K562 (cell line): ENCODE data around the gene STK11. TPM values are rescaled to one million over a fixed set of nuclear protein-coding genes. Genes with fewer than 3 reads are reported as not detected.
A peak's percentile ranks its signal among the peaks of the same experiment; 100 is the strongest.

Experiments
- CAMTA2 ChIP-seq: fragments of 250-450 bp; sonication (Bioruptor Pico); conservative IDR thresholded peaks from 2 replicates; pipeline ENCODE4 v1.5.1; 2022
- CEBPB ChIP-seq: fragments of 450-650 bp; IDR thresholded peaks from 2 replicates; pipeline ENCODE4 v1.6.1; 2016; ENCODE audit warnings: missing genetic modification characterization, missing compliant biosample characterization
- CHD4 ChIP-seq: fragments of 200-600 bp; sonication (generic); IDR thresholded peaks from 3 replicates; pipeline ENCODE4 v1.6.1; 2012; ENCODE audit warnings: low read depth, mild to moderate bottlenecking, mixed read lengths, low read length, inconsistent platforms; ENCODE audit not compliant: insufficient read depth, insufficient replicate concordance, poor library complexity, severe bottlenecking
- CREB5 ChIP-seq: fragments of 250-450 bp; sonication (Bioruptor Pico); IDR thresholded peaks from 2 replicates; pipeline ENCODE4 v1.5.0; 2020; ENCODE audit warnings: mild to moderate bottlenecking
- CREBBP ChIP-seq: IDR thresholded peaks from one replicate; pipeline ENCODE4 v1.6.1; 2012; ENCODE audit warnings: low read depth, mild to moderate bottlenecking, control low read depth, inconsistent platforms, low read length
- FOXA1 ChIP-seq: fragments of 450-650 bp; IDR thresholded peaks from 2 replicates; pipeline ENCODE4 v1.6.1; 2016; ENCODE audit warnings: mild to moderate bottlenecking, borderline replicate concordance
- GTF3C2 ChIP-seq: IDR thresholded peaks from 3 replicates; pipeline ENCODE4 v1.6.1; 2011; ENCODE audit warnings: borderline replicate concordance, mild to moderate bottlenecking, moderate library complexity; ENCODE audit not compliant: insufficient read length; ENCODE audit errors: extremely low read depth
- HLTF ChIP-seq: fragments of 450-650 bp; IDR thresholded peaks from 2 replicates; pipeline ENCODE4 v1.6.1; 2016
- MAZ ChIP-seq, 2 experiments: fragments of 450-650 bp in 1 of 2; sonication (generic) in 1 of 2; formaldehyde crosslinking; IDR thresholded peaks in 1 of 2; conservative IDR thresholded peaks in 1 of 2; 2 replicates each; pipeline versions ENCODE4 v1.4.0 to v1.5.0; 2020; ENCODE audit warnings: mild to moderate bottlenecking in 1 of 2, missing genetic modification reagents in 1 of 2
- MCM3 ChIP-seq: fragments of 450-650 bp; IDR thresholded peaks from 2 replicates; pipeline ENCODE4 v1.6.1; 2016
- PRPF4 ChIP-seq: fragments of 200-400 bp; formaldehyde crosslinking; IDR thresholded peaks from one replicate; pipeline ENCODE4 v1.6.1; 2017; ENCODE audit warnings: low read length, low read depth, mild to moderate bottlenecking; ENCODE audit not compliant: insufficient read depth, poor library complexity, severe bottlenecking
- SIRT6 ChIP-seq: IDR thresholded peaks from one replicate; pipeline ENCODE4 v1.6.1; 2012; ENCODE audit warnings: low read depth, mild to moderate bottlenecking, control low read depth, inconsistent platforms, low read length, moderate library complexity
- STAT5B ChIP-seq: fragments of 250-450 bp; sonication (Bioruptor Pico); IDR thresholded peaks from 2 replicates; pipeline ENCODE4 v1.8.0; 2021; ENCODE audit warnings: mild to moderate bottlenecking, inconsistent platforms
- TAF9B ChIP-seq: fragments of 450-650 bp; IDR thresholded peaks from 2 replicates; pipeline ENCODE4 v1.6.1; 2018; ENCODE audit warnings: mild to moderate bottlenecking; ENCODE audit not compliant: partially characterized antibody
- TARDBP ChIP-seq: fragments of 450-650 bp; IDR thresholded peaks from 2 replicates; pipeline ENCODE4 v1.6.1; 2016
- ZBTB8A ChIP-seq: fragments of 450-650 bp; IDR thresholded peaks from 2 replicates; pipeline ENCODE4 v1.6.1; 2018; ENCODE audit warnings: mild to moderate bottlenecking, moderate library complexity; ENCODE audit not compliant: partially characterized antibody
- ZEB2 ChIP-seq: fragments of 450-650 bp; IDR thresholded peaks from 2 replicates; pipeline ENCODE4 v1.6.1; 2016
- ZFP30 ChIP-seq: fragments of 250-450 bp; sonication (Bioruptor Pico); IDR thresholded peaks from 2 replicates; pipeline ENCODE4 v1.8.0; 2022; ENCODE audit warnings: moderate library complexity, mild to moderate bottlenecking, inconsistent platforms, borderline replicate concordance
- ZNF431 ChIP-seq: sonication (generic); formaldehyde crosslinking; IDR thresholded peaks from 2 replicates; pipeline ENCODE4 v1.8.0; 2022; ENCODE audit warnings: mild to moderate bottlenecking, missing genetic modification reagents
- polyA plus RNA-seq, 8 experiments: library from polyadenylated mRNA; depleted of rRNA in 4 of 8; stranded (reverse) in 5 of 8; unstranded in 3 of 8; fragments of >200 nt; fragmentation: Nextera tagmentation in 2 of 8; fragmentation: Illumina TruSeq in 1 of 8; extraction: Ambion mirVana in 2 of 8; extraction: Trizol in 1 of 8; gene quantifications; 2 replicates each; pipeline versions ENCODE4 v1.2.1 to v1.2.3, GENCODE V29; 2011 to 2014; ENCODE audit warnings: inconsistent platforms in 1 of 8, missing spikeins in 1 of 8
- total RNA-seq, 7 experiments: library from RNA; depleted of rRNA in 6 of 7; stranded (reverse); fragments of >200 nt in 6 of 7; fragmentation: Illumina TruSeq in 2 of 7; extraction: Trizol in 2 of 7; gene quantifications; 2 replicates each; pipeline versions ENCODE4 v1.2.1 to v1.2.3, GENCODE V29; 2011 to 2021; ENCODE audit warnings: low replicate concordance in 1 of 7
- TF ChIP-seq, protein P1 (sequence below), 2 experiments: IDR thresholded peaks; 2 replicates each; pipeline ENCODE4 v1.6.1; 2012; ENCODE audit warnings: improper control_type of control experiment in 2 of 2, low read depth in 2 of 2, low read length in 2 of 2, borderline replicate concordance in 1 of 2
- TF ChIP-seq, protein P2 (sequence below): fragments of 450-650 bp; formaldehyde crosslinking; IDR thresholded peaks from 2 replicates; pipeline ENCODE4 v1.4.0; 2022; ENCODE audit warnings: mild to moderate bottlenecking, moderate library complexity

STK11 gene
- total and polyA plus RNA-seq, 9 of the 15 experiments (the other 6 are each of a cell fraction or from before 2014, with no cell fraction given): 0.15 to 96.5 (median 31.7) TPM

- no peak for TF ChIP-seq CHD4
- TF ChIP-seq ZEB2: no peak
- TF ChIP-seq STAT5B (CRISPR knock-in tag): no peak
- no peak for TF ChIP-seq CEBPB (tag)
- TF ChIP-seq CAMTA2 (CRISPR knock-in tag): no peak
- no peak for TF ChIP-seq PRPF4
- TF ChIP-seq GTF3C2: no peak
- TF ChIP-seq ZFP30 (CRISPR knock-in tag): no peak
- TF ChIP-seq ZNF431 (CRISPR knock-in tag): 0 out of 2 replicates have a peak, but pooled peaks have one; percentile 27
- TF ChIP-seq CREBBP: no peak
- TF ChIP-seq FOXA1: no peak
- TF ChIP-seq HLTF: no peak
- TF ChIP-seq TAF9B: no peak
- no peak for TF ChIP-seq SIRT6
- TF ChIP-seq CREB5: no peak
- peak in 1 of 2 experiments; percentile 55; a peak in 3 of 4 replicates for TF ChIP-seq MAZ (CRISPR knock-in tag; conservative IDR thresholded peaks at IDR 0.05 in 1 of 2, IDR thresholded peaks at IDR 0.05 in 1 of 2)
- TF ChIP-seq, protein P1, sequence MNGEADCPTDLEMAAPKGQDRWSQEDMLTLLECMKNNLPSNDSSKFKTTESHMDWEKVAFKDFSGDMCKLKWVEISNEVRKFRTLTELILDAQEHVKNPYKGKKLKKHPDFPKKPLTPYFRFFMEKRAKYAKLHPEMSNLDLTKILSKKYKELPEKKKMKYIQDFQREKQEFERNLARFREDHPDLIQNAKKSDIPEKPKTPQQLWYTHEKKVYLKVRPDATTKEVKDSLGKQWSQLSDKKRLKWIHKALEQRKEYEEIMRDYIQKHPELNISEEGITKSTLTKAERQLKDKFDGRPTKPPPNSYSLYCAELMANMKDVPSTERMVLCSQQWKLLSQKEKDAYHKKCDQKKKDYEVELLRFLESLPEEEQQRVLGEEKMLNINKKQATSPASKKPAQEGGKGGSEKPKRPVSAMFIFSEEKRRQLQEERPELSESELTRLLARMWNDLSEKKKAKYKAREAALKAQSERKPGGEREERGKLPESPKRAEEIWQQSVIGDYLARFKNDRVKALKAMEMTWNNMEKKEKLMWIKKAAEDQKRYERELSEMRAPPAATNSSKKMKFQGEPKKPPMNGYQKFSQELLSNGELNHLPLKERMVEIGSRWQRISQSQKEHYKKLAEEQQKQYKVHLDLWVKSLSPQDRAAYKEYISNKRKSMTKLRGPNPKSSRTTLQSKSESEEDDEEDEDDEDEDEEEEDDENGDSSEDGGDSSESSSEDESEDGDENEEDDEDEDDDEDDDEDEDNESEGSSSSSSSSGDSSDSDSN (IDR thresholded peaks at IDR 0.05; ENCODE audit: borderline replicate concordance in 1 of 2, low read depth in 2 of 2, low read length in 2 of 2): 0 out of 4 replicates have a peak, but pooled peaks of 1 of the 2 experiments have one; percentile 27
- no peak for TF ChIP-seq ZBTB8A
- TF ChIP-seq MCM3: no peak
- TF ChIP-seq, protein P2, sequence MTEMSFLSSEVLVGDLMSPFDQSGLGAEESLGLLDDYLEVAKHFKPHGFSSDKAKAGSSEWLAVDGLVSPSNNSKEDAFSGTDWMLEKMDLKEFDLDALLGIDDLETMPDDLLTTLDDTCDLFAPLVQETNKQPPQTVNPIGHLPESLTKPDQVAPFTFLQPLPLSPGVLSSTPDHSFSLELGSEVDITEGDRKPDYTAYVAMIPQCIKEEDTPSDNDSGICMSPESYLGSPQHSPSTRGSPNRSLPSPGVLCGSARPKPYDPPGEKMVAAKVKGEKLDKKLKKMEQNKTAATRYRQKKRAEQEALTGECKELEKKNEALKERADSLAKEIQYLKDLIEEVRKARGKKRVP: no peak
- TF ChIP-seq TARDBP: no peak
Observed at GRCh38 chr19:1241417-1242095, 36.0 kb downstream of the STK11 start, which contains the start of gene ATP5F1D (continued).
